Uterus (tissue), 4 donors: ENCODE measurements around the gene MYO9A. TPM values are rescaled to one million over a fixed set of nuclear protein-coding genes. Genes with fewer than 3 reads are reported as not detected.

Experiments
- DNase-seq, 2 donors: peaks; one replicate each; pipeline ENCODE4 v3.0.0-alpha.2; 2019 to 2020
- H3K27ac ChIP-seq, 2 donors: fragments of 200-600 bp; sonication (generic); 1 replicate in 1 of 2; 2 replicates in 1 of 2; pipeline ENCODE4 v1.5.1; 2016 to 2018
- H3K27me3 ChIP-seq, 2 donors: fragments of 200-600 bp; sonication (generic); one replicate each; pipeline ENCODE4 v1.5.1; 2018 to 2019; ENCODE audit warnings: control low read depth in 1 of 2
- H3K36me3 ChIP-seq, 2 donors: fragments of 200-600 bp; sonication (generic); one replicate each; pipeline ENCODE4 v1.5.1; 2019; ENCODE audit warnings: control low read depth in 1 of 2
- H3K4me1 ChIP-seq, 2 donors: fragments of 200-600 bp; sonication (generic); one replicate each; pipeline ENCODE4 v1.5.1; 2018 to 2019; ENCODE audit warnings: control low read depth in 1 of 2
- H3K4me3 ChIP-seq, 2 donors: fragments of 200-600 bp; sonication (generic); 1 replicate in 1 of 2; 2 replicates in 1 of 2; pipeline ENCODE4 v1.5.1; 2018 to 2019; ENCODE audit warnings: mild to moderate bottlenecking in 1 of 2
- H3K9me3 ChIP-seq, 2 donors: fragments of 200-600 bp; sonication (generic); one replicate each; pipeline ENCODE4 v1.5.1; 2019; ENCODE audit warnings: control low read depth in 1 of 2
- POLR2A ChIP-seq, 2 donors: fragments of 450-650 bp; IDR thresholded peaks; one replicate each; pipeline ENCODE4 v1.6.1; 2016; ENCODE audit warnings: antibody characterized with exemption in 2 of 2, mild to moderate bottlenecking in 1 of 2, moderate library complexity in 1 of 2
- intact Hi-C: fragments of 100-400 bp; cut with DNase I; formaldehyde crosslinking; loops from one replicate; pipeline ENCODE4 v1.15.1; 2023; ENCODE audit warnings: low total_unique reads
- total RNA-seq, 4 donors: library from RNA; depleted of rRNA in 3 of 4; stranded (reverse); fragments of >200 nt in 3 of 4; gene quantifications; one replicate each; pipeline versions ENCODE4 v1.1.0 to v1.2.4, GENCODE V29; 2014 to 2023
- TF ChIP-seq, protein P1 (sequence below), 4 experiments: fragments of 200-600 bp in 2 of 4; fragments of 450-650 bp in 2 of 4; sonication (generic) in 2 of 4; IDR thresholded peaks; one replicate each; pipeline ENCODE4 v1.5.1; 2016 to 2019; ENCODE audit warnings: antibody characterized with exemption in 4 of 4, mild to moderate bottlenecking in 2 of 4, moderate library complexity in 1 of 4
- donor health status: DM: yes; HTN: yes; CAD: no.

Gene MYO9A
- total RNA-seq, 4 donors from 2014 or later, result 45.6 to 141 (median 90.0) TPM

GRCh38 chr15:71807125-71807629 lies 310.8 kb downstream of the MYO9A start:
- intact Hi-C loops, result loop anchor here (10.0 kb wide), 1 partner anchor 362 kb away; no protein-coding TSS in a partner anchor
- DNase-seq, result no peak

GRCh38 chr15:71806452-71806931 lies 311.5 kb downstream of the MYO9A start:
- intact Hi-C loops, result loop anchor here (10.0 kb wide), 1 partner anchor 362 kb away; no protein-coding TSS in a partner anchor
- Histone ChIP-seq H3K4me1 (no peaks in the 10 kb centered on the region), H3K36me3 (no peaks in the 10 kb centered on the region), H3K9me3 (no peaks in the 10 kb centered on the region), H3K27ac (no peak overlapping the region), H3K4me3 (no peak overlapping the region), H3K27me3 (no peaks in the 10 kb centered on the region)
- DNase-seq, result no peak
- TF ChIP-seq POLR2A (IDR thresholded peaks at IDR 0.05), result no peak
- TF ChIP-seq, protein P1, sequence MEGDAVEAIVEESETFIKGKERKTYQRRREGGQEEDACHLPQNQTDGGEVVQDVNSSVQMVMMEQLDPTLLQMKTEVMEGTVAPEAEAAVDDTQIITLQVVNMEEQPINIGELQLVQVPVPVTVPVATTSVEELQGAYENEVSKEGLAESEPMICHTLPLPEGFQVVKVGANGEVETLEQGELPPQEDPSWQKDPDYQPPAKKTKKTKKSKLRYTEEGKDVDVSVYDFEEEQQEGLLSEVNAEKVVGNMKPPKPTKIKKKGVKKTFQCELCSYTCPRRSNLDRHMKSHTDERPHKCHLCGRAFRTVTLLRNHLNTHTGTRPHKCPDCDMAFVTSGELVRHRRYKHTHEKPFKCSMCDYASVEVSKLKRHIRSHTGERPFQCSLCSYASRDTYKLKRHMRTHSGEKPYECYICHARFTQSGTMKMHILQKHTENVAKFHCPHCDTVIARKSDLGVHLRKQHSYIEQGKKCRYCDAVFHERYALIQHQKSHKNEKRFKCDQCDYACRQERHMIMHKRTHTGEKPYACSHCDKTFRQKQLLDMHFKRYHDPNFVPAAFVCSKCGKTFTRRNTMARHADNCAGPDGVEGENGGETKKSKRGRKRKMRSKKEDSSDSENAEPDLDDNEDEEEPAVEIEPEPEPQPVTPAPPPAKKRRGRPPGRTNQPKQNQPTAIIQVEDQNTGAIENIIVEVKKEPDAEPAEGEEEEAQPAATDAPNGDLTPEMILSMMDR (IDR thresholded peaks at IDR 0.05), result no peak

More at GRCh38 chr15:71807125-71807629, 310.8 kb downstream of the MYO9A start:
- H3K36me3 ChIP-seq, result no peaks in the 10 kb centered on the region
- no peaks in the 10 kb centered on the region for H3K4me1 ChIP-seq
- no peaks in the 10 kb centered on the region for H3K27me3 ChIP-seq
- TF ChIP-seq, protein P1 (IDR thresholded peaks at IDR 0.05), result no peak
- TF ChIP-seq POLR2A (IDR thresholded peaks at IDR 0.05), result no peak
- H3K27ac ChIP-seq, result no peak overlapping the region
- no peak overlapping the region for H3K4me3 ChIP-seq
- H3K9me3 ChIP-seq, result no peaks in the 10 kb centered on the region

GRCh38 chr15:71804695-71805470 lies 313.1 kb downstream of the MYO9A start:
- intact Hi-C loops, result loop anchor here (10.0 kb wide), 1 partner anchor 360 kb away; no protein-coding TSS in a partner anchor
- Histone ChIP-seq H3K9me3 (no peaks in the 10 kb centered on the region), H3K27me3 (no peaks in the 10 kb centered on the region), H3K36me3 (no peaks in the 10 kb centered on the region), H3K4me1 (no peaks in the 10 kb centered on the region), H3K4me3 (no peak overlapping the region), H3K27ac (no peak overlapping the region)
- TF ChIP-seq, protein P1 (IDR thresholded peaks at IDR 0.05), result no peak
- no peak for TF ChIP-seq POLR2A (IDR thresholded peaks at IDR 0.05)
- no peak for DNase-seq

- Histone ChIP-seq H3K36me3 (no peaks in the 10 kb centered on the region), H3K4me1 (no peaks in the 10 kb centered on the region), H3K27ac (no peak overlapping the region), H3K9me3 (no peaks in the 10 kb centered on the region), H3K27me3 (no peaks in the 10 kb centered on the region), H3K4me3 (no peak overlapping the region)
- TF ChIP-seq, protein P1 (IDR thresholded peaks at IDR 0.05), result no peak
- TF ChIP-seq POLR2A (IDR thresholded peaks at IDR 0.05), result no peak
- no peak for DNase-seq
- intact Hi-C loops, result loop anchor here (10.0 kb wide), 1 partner anchor 359 kb away; no protein-coding TSS in a partner anchor
Measured at GRCh38 chr15:71804226-71804625, 313.7 kb downstream of the MYO9A start.

- Histone ChIP-seq H3K36me3 (no peaks in the 10 kb centered on the region), H3K4me3 (no peak overlapping the region), H3K9me3 (no peaks in the 10 kb centered on the region), H3K4me1 (no peaks in the 10 kb centered on the region), H3K27ac (no peak overlapping the region), H3K27me3 (no peaks in the 10 kb centered on the region)
- TF ChIP-seq POLR2A (IDR thresholded peaks at IDR 0.05), result no peak
- TF ChIP-seq, protein P1 (IDR thresholded peaks at IDR 0.05), result no peak
- intact Hi-C loops, result loop anchor here (10.0 kb wide), 1 partner anchor 358 kb away; no protein-coding TSS in a partner anchor
- DNase-seq, result no peak
Measured at GRCh38 chr15:71802770-71803169, 315.2 kb downstream of the MYO9A start.
